ENCODE results near the gene RAB11FIP5. TPM values are rescaled to one million over a fixed set of nuclear protein-coding genes. Genes with fewer than 3 reads are reported as not detected.

Gene RAB11FIP5
- 26.3 and 30.4 TPM in 2 replicates for total RNA-seq

DNA sequence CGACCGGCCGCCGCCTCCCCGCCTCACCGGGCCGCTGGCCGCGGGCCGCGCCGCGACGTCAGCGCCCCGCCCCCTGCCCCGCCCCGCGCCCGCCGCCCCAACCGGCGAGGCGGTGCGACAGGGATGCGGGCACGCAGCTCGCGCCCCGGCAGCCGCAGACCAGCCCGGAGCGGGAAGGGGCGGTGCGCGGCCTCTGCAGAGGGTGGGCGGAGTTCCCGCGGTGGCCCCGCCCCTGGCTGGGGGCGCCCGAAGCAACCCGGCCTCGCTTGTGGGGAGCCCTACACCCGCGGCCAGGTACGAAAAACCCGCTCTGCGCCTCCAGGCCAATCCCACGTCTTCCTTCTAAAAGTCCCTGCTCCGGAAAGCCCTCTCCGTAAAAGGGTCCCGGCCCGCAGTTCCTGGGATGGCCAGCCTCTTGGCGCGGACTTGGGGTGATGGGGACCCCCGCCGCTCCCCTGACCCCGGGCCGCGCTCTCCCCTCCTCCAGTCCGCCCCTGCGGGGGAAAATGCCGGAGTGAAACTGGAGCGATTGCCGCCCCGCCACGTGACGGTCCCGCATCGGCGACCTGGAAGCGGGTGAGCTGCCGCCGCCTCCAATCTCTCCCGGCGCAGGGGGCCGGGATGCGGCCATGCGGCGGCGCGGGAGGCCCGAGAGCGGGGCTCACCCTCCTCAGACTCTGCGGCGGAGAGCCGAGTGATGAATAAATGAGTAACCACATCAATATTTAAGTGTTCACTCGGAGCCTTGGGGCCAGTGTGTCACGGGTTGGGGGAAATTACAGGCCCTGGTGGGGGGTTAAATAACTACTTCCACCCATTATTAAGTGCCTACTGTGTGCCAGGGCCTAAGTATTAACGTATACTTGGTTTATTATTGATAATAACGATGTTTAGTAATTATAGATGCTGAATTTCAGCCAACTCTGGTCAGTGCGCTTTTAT, at the start of gene RAB11FIP5:
TSS of gene RAB11FIP5 (minus strand) at position 36 of the 942 bp plus-strand sequence. CDS start 171 bp downstream, outside the sequence.

DNA sequence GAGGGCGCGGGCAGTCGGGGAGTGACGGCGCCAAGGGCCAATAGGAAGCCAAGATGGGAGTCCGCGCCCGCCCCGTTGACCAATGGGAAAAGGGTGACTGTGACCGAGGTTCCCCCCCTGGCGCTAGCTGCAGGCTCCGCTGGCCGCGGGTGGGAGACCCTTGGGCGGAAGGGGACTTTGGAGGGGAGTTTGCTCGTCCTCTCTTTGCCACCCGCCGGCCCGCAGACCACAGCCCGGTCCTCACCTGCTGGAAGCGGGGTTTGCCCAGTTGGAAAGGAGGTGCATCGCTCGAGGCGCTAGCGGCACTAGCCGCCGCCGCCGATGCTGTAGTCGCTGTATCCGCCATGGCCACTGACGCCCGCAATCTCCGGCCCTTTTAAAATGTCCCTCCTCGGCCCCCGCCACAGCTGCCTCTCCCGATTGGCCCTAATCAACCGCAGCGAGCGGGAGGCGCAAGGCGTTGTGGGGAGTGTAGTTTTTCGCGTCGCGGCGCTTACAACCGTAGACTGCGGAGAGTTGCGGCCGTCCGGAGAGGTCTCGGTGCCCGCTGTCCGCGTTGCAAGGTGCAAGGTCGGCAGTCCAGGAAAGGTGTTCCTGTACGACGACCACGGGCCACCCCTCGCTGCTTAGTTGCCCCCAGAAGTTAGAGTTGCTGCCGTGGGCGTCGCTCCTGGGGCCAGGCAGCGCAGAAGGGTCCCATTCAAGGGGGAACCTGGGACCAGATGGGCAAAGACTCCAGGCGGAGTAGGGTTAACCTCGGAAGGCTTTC, 41.2 kb downstream of the RAB11FIP5 start, which contains the start of gene SFXN5:
TSS of gene SFXN5 (minus strand) at position 353 of the 769 bp plus-strand sequence. CDS start at position 346, 7 bp downstream.

Other genes starting within 250 kb of the RAB11FIP5 start
- gene SPR, start 225.5 kb downstream of the RAB11FIP5 start, total RNA-seq = 51.6 and 74.0 TPM in 2 replicates
- not detected in 2 replicates for gene EMX1, start 195.4 kb downstream of the RAB11FIP5 start, total RNA-seq
- 8.1 and 10.8 TPM in 2 replicates for gene SFXN5, start 41.2 kb downstream of the RAB11FIP5 start, total RNA-seq
- gene NOTO, start 89.6 kb upstream of the RAB11FIP5 start, total RNA-seq = not detected in 2 replicates
- gene SMYD5, start 101.3 kb upstream of the RAB11FIP5 start, total RNA-seq = 14.0 and 19.9 TPM in 2 replicates
- 17.8 and 19.2 TPM in 2 replicates for gene PRADC1, start 120.3 kb upstream of the RAB11FIP5 start, total RNA-seq
- 547 and 759 TPM in 2 replicates for gene CCT7, start 121.4 kb upstream of the RAB11FIP5 start, total RNA-seq
- 0.46 and 1.3 TPM in 2 replicates for gene FBXO41, start 171.5 kb upstream of the RAB11FIP5 start, total RNA-seq
- gene EGR4, start 180.6 kb upstream of the RAB11FIP5 start, total RNA-seq = not detected in 2 replicates